Activated CD4-positive, alpha-beta T cell treated with anti-CD3 and anti-CD28 coated beads for 24 hours (primary cell): Measurements from ENCODE around the gene COMMD7.
"Not testable (repeated sequence)": the region's sequence is repeated elsewhere in the genome, so short reads cannot be mapped to it uniquely, and the experiment has no call there.

Experiments
- DNase-seq, 2 donors: peaks; one replicate each; pipeline ENCODE4 v3.0.0-alpha.2; 2020; ENCODE audit warnings: low read depth in 2 of 2

Gene COMMD7

DNA sequence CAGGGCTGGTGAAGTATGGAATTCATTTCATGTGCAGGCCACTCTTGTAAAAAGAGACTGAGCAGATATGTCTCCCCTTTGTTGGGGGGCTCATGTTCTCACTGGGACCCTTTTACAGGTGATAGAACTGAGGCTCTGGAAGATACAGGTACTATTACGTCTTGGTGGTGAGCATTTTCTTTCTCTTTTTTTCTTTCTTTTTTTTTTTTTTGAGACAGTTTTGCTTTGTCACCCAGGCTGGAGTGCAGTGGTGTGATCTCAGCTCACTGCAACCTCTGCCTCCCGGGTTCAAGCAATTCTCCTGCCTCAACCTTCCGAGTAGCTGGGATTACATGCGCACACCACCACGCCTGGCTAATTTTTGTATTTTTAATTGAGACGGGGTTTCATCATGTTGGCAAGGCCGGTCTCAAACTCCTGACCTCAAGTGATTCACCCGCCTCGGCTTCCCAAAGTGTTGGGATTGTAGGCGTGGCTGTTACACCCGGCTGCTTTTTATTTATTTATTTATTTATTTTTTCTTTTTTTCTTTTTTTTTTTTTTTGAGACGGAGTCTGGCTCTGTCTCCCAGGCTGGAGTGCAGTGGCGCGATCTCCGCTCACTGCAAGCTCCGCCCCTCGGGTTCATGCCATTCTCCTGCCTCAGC is 22.1 kb upstream of the COMMD7 start:
- not testable (repeated sequence) for DNase-seq

DNA sequence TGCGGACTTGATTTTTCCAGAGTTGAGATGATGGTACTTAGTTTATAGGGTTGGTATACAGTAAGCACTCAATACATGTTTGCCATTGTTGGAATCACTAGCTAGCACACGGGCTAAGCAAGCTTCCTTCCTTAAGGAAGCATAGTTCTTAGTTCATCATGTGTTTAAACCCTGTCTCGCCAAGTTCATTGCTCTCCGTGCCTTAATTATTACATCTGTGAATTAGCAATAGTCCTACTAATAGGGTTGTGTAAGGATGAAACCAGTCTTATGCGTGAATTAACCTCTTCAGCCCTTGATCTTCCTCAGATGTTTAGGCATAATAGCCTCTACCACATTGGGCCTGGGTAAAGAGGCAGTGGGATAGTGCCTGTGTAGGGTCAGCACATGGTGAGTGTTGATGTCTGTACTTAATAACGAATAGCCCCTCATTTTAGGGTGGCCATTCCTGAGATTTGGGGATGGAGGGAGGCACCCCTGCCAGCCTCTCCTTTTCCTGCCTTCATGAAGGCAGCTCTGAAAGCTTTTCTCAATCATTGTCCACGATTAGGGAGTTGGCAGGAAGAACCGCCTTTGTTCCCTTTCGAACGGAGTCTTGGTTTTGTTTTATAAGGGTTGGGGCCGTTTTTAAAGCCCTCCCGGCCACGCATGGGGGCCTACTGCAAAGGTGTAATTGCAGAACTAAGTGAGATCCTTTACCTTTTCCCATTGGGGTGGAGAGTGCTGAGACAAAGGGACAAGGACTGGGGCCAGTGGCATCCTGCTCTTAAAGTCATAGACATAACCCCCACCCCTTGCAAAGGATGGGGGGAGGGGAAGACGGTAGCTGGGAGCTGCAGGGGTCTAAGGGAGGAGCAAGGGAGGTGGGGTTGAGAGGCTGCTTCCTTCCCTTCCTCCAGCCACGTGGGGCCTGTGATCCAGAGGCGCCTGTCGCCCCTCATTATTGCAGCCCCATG is 21.0 kb upstream of the COMMD7 start:
- DNase-seq: no peak

DNA sequence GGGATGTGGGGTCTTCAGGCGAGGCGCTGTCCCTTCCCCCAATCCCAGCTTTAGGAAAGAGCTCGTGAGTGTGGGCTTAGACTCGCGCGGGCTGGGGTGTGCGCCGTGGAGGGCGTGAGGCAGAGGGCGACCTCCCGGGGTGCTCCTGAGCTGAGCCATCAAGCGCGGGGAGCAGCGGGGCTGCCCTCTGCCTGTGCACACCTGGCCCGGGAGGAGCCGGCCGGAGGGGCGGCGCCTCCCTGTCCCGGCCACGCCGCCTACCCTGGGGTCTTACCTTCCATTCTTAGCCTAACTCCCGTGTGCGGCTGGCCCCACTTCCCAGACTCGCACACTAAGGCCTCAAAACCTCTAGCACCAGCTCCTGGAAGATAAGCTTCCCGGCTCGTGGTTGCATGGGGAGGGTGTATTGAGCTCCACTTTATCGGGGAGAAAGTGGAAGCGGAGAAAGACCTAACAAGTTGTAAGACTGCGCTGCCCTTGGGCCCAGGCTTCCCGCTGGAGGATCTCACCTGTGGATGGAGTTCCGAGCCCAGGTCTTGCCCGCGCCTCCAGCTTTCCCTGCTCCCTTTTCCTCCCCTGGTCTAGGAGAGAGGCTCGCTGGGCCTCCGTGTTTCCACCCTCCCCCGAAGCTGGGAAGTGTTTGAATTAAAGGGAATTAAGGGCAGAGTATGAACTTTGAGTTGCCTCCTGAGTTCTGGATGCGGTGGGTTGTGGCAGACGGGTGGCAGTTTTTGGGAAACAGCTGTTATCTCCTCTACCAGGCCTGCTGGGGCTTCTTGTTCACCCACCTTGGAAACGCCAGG is 20.1 kb upstream of the COMMD7 start:
- no peak for DNase-seq

DNA sequence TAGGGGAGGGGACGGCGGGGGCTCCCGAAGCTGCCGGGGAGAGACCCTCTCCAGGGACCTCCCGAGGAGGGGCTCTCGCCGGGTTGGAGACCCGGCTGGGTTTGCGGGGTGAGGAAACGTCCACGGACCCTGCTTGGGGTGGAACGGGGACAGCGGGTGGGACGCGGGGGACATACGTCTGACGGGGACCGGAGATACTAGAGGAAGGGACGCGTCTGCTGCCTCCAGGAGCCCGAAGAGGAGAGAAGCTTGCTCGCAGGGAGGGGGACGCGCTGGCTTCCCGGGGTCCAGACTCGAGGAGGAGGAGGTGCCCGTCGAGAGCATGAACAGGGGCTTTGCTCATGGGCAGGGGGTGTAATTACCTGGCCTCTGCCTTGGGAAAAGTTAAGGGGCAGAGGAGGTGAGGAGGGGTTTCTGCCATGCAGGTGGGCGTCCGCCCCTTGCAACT is 19.5 kb upstream of the COMMD7 start:
- no peak for DNase-seq

GRCh38 chr20:32761831-32762753 is 18.8 kb upstream of the COMMD7 start, which contains the start of gene DNMT3B:
TSS of gene DNMT3B (plus strand) at chr20:32762385. CDS start at chr20:32780324, 17,939 bp downstream.
- peak; percentile 52 to 66 for DNase-seq

- no peak for DNase-seq
These were observed 18.2 kb upstream of the COMMD7 start for GRCh38 chr20:32761417-32761830.

- DNase-seq: no peak
These were observed 12.9 kb upstream of the COMMD7 start for GRCh38 chr20:32756156-32756555.

- DNase-seq: no peak
These were observed 10.5 kb upstream of the COMMD7 start for GRCh38 chr20:32753731-32754130.

DNA sequence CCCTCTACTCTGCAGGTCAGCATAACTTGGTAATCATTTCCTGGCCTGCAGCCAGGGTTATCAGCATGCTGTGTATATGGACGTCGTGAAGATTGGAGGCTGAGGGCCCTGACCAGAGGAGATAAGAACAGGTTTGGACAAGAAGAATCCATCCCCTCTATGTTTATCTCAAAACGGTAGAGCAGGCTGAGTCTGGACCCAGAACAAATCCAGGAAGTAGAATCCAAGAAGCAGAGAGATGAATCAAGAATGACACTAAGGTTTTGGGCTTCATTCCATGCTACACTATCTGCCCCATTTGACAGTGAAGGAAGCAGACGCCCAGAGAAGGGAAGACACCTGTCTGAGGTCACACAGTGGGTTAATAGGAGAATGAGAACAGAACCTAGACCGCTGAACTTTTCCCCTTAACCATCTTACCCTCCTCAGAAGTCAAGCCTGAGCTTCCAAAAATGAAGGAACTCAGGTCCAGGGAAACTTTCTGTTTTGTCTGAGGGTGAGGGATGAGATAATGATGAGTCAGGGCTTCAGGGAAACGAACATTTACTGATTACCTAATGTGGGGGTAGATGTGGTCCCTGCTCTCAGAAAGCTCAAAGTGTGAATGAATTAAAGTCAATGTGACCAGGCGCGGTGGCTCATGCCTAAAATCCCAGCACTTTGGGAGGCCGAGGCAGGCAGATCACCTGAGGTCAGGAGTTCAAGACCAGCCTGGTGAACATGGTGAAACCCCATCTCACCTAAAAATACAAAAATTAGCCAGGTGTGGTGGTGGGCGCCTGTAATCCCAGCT is 9.4 kb upstream of the COMMD7 start:
- DNase-seq: no peak

DNA sequence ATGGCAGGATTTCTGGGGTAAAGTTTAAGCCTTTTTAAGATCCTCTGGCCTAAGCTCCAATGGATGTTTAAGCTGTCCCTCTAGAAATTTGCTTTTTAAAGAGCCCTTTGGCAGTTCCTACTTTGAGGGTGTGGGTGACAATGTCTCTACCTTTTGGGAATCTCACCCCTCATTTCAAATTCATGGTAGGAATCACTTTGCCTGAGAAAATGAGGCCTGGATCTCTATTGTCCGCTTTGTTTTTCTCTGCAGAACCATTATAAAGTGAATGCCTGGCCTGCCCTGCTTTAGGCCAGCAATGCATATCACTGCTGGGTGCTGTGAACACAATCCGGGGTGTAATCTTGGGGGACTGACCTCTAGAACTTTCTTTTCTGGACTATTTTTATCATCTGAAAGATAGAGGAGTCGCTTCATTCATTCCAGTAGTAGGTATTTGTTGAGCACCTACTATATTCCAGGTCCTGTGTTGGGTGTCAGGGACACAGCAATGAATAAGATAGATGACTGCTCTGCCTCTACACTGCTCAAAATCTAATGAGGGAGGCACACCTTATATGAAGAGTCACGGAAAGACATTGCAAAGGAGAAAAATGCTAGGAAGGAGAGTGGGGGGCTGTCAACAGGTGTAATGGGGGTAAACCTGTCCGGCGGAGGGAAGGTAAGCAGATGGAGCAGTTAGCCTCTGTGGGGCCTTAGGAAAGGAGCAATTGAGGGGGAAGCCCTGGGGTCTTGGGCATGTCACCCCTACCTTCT is 8.6 kb upstream of the COMMD7 start:
- no peak for DNase-seq

- DNase-seq: no peak
These were observed 8.0 kb upstream of the COMMD7 start for GRCh38 chr20:32751293-32751692.

GRCh38 chr20:32749914-32750637 is 6.8 kb upstream of the COMMD7 start:
- no peak for DNase-seq

- DNase-seq: no peak
These were observed 688 bp downstream of the COMMD7 start for GRCh38 chr20:32742322-32743236.

- DNase-seq: no peak
These were observed 2.1 kb downstream of the COMMD7 start for GRCh38 chr20:32741151-32741550.

DNA sequence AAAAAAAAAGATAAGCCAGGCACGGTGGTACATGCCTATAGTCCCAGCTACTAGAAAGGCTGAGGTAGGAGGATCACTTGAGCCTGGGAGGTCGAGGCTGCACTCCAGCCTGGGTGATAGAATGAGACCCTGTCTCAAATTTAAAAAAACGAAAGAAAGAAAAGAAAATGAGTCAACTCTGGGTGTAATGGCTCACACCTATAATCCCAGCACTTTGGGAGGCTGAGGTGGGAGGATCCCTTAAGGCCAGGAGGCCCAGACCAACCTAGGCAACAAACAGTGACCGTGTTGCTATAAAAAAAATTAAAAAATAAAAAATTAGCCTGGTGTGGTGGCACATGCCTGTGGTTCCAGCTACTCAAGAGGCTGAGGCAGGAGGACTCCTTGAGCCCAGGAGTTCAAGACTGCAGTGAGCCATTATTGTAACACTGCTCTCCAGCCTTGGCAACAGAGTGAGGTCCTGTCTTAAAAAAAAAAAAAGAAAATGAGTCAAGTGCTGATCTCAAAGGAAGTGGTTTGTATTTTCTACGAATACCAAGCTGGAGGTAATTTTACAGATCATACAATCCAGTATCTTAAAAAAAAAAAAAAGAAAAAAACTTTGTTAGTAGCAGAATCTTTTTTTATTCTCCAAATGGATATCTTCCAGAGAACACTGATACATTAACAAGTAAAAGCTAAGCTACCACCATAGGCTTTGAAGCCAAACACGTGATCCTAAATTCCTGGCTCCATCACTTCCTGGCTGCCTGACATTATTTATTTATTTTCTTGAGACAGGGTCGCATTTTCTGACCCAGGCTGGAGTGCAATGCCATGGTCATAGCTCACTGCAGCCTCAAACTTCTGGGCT is 5.7 kb downstream of the COMMD7 start:
- no peak for DNase-seq

DNA sequence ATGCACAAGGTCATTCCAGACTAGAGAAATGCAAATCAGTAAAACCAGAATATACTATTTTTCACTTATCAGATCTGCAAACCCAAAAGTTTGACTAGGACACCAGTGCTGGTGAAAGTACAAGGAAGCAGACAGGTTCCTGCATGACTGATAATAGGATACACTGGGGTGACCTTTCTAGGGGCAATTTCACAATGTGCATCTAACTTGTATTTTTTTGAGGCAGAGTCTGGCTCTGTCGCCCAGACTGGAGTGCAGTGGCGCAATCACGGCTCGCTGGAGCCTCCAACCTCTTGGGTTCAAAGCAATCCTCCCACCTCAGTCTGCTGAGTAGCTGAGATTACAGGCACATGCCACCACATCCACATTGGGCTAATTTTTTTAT is 11.4 kb downstream of the COMMD7 start:
- no peak for DNase-seq

- DNase-seq: not testable (repeated sequence)
These were observed 13.9 kb downstream of the COMMD7 start for GRCh38 chr20:32729334-32729733.
